H9 (cell line): Measurements from ENCODE around the gene TACC2. TPM values are rescaled to one million over a fixed set of nuclear protein-coding genes. Genes with fewer than 3 reads are reported as not detected.

Experiments
- DNase-seq: peaks from one replicate; pipeline ENCODE4 v3.0.0-alpha.2; 2017
- H2AFZ ChIP-seq: one replicate; pipeline ENCODE4 v1.6.1; 2013; ENCODE audit warnings: mild to moderate bottlenecking, low read length, control low read depth, moderate library complexity
- H2AK5ac ChIP-seq: 2 replicates; pipeline ENCODE4 v1.6.1; 2013; ENCODE audit warnings: low read length, control low read depth, mixed read lengths; ENCODE audit not compliant: insufficient read length
- H2BK120ac ChIP-seq: one replicate; pipeline ENCODE4 v1.6.1; 2013; ENCODE audit warnings: low read depth, mild to moderate bottlenecking, low read length, control low read depth, inconsistent platforms; ENCODE audit not compliant: poor library complexity, severe bottlenecking
- H2BK12ac ChIP-seq: 2 replicates; pipeline ENCODE4 v1.6.1; 2013; ENCODE audit warnings: low read length, control low read depth, mixed read lengths, low read depth; ENCODE audit not compliant: insufficient read length
- H2BK15ac ChIP-seq: 2 replicates; pipeline ENCODE4 v1.6.1; 2013; ENCODE audit warnings: low read depth, low read length, control low read depth
- H2BK20ac ChIP-seq: one replicate; pipeline ENCODE4 v1.6.1; 2013; ENCODE audit warnings: low read depth, mild to moderate bottlenecking, low read length, control low read depth, inconsistent platforms; ENCODE audit not compliant: poor library complexity, severe bottlenecking
- H2BK5ac ChIP-seq: 2 replicates; pipeline ENCODE4 v1.6.1; 2013; ENCODE audit warnings: low read length, control low read depth, mixed read lengths; ENCODE audit not compliant: insufficient read length
- H3K14ac ChIP-seq: 2 replicates; pipeline ENCODE4 v1.6.1; 2013; ENCODE audit warnings: low read length, control low read depth; ENCODE audit not compliant: insufficient read depth
- H3K18ac ChIP-seq: 2 replicates; pipeline ENCODE4 v1.6.1; 2013; ENCODE audit warnings: low read depth, mild to moderate bottlenecking, mixed read lengths, low read length, control low read depth; ENCODE audit not compliant: insufficient read length
- H3K23ac ChIP-seq: 2 replicates; pipeline ENCODE4 v1.6.1; 2013; ENCODE audit warnings: low read length, control low read depth, mixed read lengths, low read depth; ENCODE audit not compliant: insufficient read length
- H3K23me2 ChIP-seq: 2 replicates; pipeline ENCODE4 v1.6.1; 2013; ENCODE audit warnings: low read depth, mild to moderate bottlenecking, mixed read lengths, low read length, control low read depth; ENCODE audit not compliant: insufficient read length, poor library complexity, severe bottlenecking
- H3K27ac ChIP-seq: 2 replicates; pipeline ENCODE4 v1.5.1; 2013; ENCODE audit warnings: low read length, control low read depth, mixed read lengths, low read depth; ENCODE audit not compliant: insufficient read length
- H3K27me3 ChIP-seq: 2 replicates; pipeline ENCODE4 v1.6.1; 2013; ENCODE audit warnings: low read length, control low read depth, inconsistent platforms; ENCODE audit not compliant: insufficient read depth
- H3K4ac ChIP-seq: 2 replicates; pipeline ENCODE4 v1.6.1; 2013; ENCODE audit warnings: low read depth, mild to moderate bottlenecking, control low read depth, inconsistent platforms, low read length, moderate library complexity
- H3K4me1 ChIP-seq: 2 replicates; pipeline ENCODE4 v1.6.1; 2013; ENCODE audit warnings: low read length, control low read depth, inconsistent platforms; ENCODE audit not compliant: insufficient read depth
- H3K4me2 ChIP-seq: 2 replicates; pipeline ENCODE4 v1.6.1; 2013; ENCODE audit warnings: low read length, control low read depth, mixed read lengths; ENCODE audit not compliant: insufficient read length, insufficient read depth
- H3K56ac ChIP-seq: 2 replicates; pipeline ENCODE4 v1.6.1; 2013; ENCODE audit warnings: low read depth, mild to moderate bottlenecking, mixed read lengths, low read length, control low read depth; ENCODE audit not compliant: insufficient read length
- H3K79me1 ChIP-seq: 2 replicates; pipeline ENCODE4 v1.6.1; 2013; ENCODE audit warnings: low read depth, mild to moderate bottlenecking, moderate library complexity, low read length, control low read depth, inconsistent platforms; ENCODE audit not compliant: insufficient read depth, poor library complexity, severe bottlenecking
- H3K79me2 ChIP-seq: 2 replicates; pipeline ENCODE4 v1.6.1; 2013; ENCODE audit warnings: low read length, control low read depth, inconsistent platforms; ENCODE audit not compliant: insufficient read depth
- H3K9ac ChIP-seq: 2 replicates; pipeline ENCODE4 v1.6.1; 2013; ENCODE audit warnings: low read length, control low read depth, mixed read lengths; ENCODE audit not compliant: insufficient read length; ENCODE audit errors: extremely low read depth
- H3K9me3 ChIP-seq: one replicate; pipeline ENCODE4 v1.6.1; 2013; ENCODE audit warnings: low read depth, low read length, inconsistent platforms; ENCODE audit not compliant: control insufficient read depth
- H3T11ph ChIP-seq: one replicate; pipeline ENCODE4 v1.6.1; 2013; ENCODE audit warnings: mild to moderate bottlenecking, low read length, control low read depth, inconsistent platforms
- H4K20me1 ChIP-seq: one replicate; pipeline ENCODE4 v1.6.1; 2013; ENCODE audit not compliant: control insufficient read depth, insufficient read length, insufficient read depth
- H4K5ac ChIP-seq: 2 replicates; pipeline ENCODE4 v1.6.1; 2013; ENCODE audit warnings: low read depth, mild to moderate bottlenecking, mixed read lengths, low read length, control low read depth; ENCODE audit not compliant: insufficient read length
- H4K8ac ChIP-seq: replicated peaks from 2 replicates; pipeline ENCODE4 v1.6.1; 2013; ENCODE audit warnings: low read length, control low read depth, mixed read lengths, low read depth; ENCODE audit not compliant: insufficient read length
- H4K91ac ChIP-seq: 2 replicates; pipeline ENCODE4 v1.6.1; 2013; ENCODE audit warnings: low read depth, mild to moderate bottlenecking, moderate library complexity, mixed read lengths, low read length, control low read depth; ENCODE audit not compliant: insufficient read length
- H3K27ac Mint-ChIP-seq, 3 experiments: 2 replicates in 2 of 3; 3 replicates in 1 of 3; pipeline ENCODE4 v1.8.0; 2020 to 2021; ENCODE audit warnings: mixed read lengths in 3 of 3, mild to moderate bottlenecking in 1 of 3, moderate library complexity in 1 of 3
- H3K27me3 Mint-ChIP-seq: 2 replicates; pipeline ENCODE4 v1.8.0; 2021; ENCODE audit warnings: low read depth, mild to moderate bottlenecking, moderate library complexity, mixed read lengths
- H3K36me3 Mint-ChIP-seq, 3 experiments: 2 replicates in 2 of 3; 3 replicates in 1 of 3; pipeline ENCODE4 v1.8.0; 2020 to 2021; ENCODE audit warnings: low read depth in 3 of 3, mixed read lengths in 3 of 3; ENCODE audit not compliant: insufficient read depth in 1 of 3
- H3K4me1 Mint-ChIP-seq, 2 experiments: 2 replicates each; pipeline ENCODE4 v1.8.0; 2020; ENCODE audit warnings: mixed read lengths in 2 of 2
- H3K4me3 Mint-ChIP-seq, 2 experiments: 2 replicates in 1 of 2; 3 replicates in 1 of 2; pipeline ENCODE4 v1.8.0; 2020 to 2021; ENCODE audit warnings: mild to moderate bottlenecking in 2 of 2, mixed read lengths in 2 of 2, moderate library complexity in 1 of 2
- H3K9me3 Mint-ChIP-seq, 2 experiments: 2 replicates in 1 of 2; 3 replicates in 1 of 2; pipeline ENCODE4 v1.8.0; 2020; ENCODE audit warnings: mild to moderate bottlenecking in 2 of 2, mixed read lengths in 2 of 2, moderate library complexity in 1 of 2
- CTCF ChIP-seq: fragments of 200-600 bp; sonication (generic); conservative IDR thresholded peaks from 3 replicates; pipeline ENCODE4 v1.8.0; 2021; ENCODE audit warnings: antibody characterized with exemption, mild to moderate bottlenecking
- WGBS: extraction: QIAGEN DNeasy Blood & Tissue Kit; methylation state at CpG from one replicate; pipeline ENCODE4 v1.1.7; 2013; ENCODE audit warnings: missing lambda C conversion rate, low lambda C conversion rate, mixed read lengths; ENCODE audit not compliant: insufficient read length; ENCODE audit errors: extremely low coverage; 5-methylcytosine and 5-hydroxymethylcytosine counted together
- total RNA-seq: library from RNA; stranded (reverse); gene quantifications from 2 replicates; pipeline ENCODE4 v1.2.1, GENCODE V29; 2021

The TACC2 gene
- total RNA-seq, 1 experiment from 2014 or later: 58.1 TPM

GRCh38 chr10:122282253-122282671 lies 293.3 kb downstream of the TACC2 start:
- no peak overlapping the region for H4K91ac ChIP-seq
- H3K4me3 Mint-ChIP-seq: no peak overlapping the region
- H2BK5ac ChIP-seq: no peak overlapping the region
- H3K18ac ChIP-seq: no peak overlapping the region
- no peaks in the 10 kb centered on the region for H3K36me3 Mint-ChIP-seq
- H3K9me3 ChIP-seq: no peaks in the 10 kb centered on the region
- H3K27me3 Mint-ChIP-seq: peaks cover 1% of the 10 kb centered on the region; the same call in 1 of the 2 replicates
- H3K23me2 ChIP-seq: no peaks in the 10 kb centered on the region
- no peak overlapping the region for H2AK5ac ChIP-seq
- no peak overlapping the region for H3K4ac ChIP-seq
- H3K4me2 ChIP-seq: no peak overlapping the region
- peaks cover 5% of the 10 kb centered on the region; the same call in 1 of the 2 replicates for H3K4me1 ChIP-seq
- no CpG with 5 or more reads among the region's 9 CpGs for WGBS
- peaks cover 24 to 33% of the 10 kb centered on the region in 2 experiments for H3K4me1 Mint-ChIP-seq
- TF ChIP-seq CTCF: no peak
- H3K56ac ChIP-seq: no peak overlapping the region
- no peaks in the 10 kb centered on the region for H4K20me1 ChIP-seq
- no peak overlapping the region for H3T11ph ChIP-seq
- DNase-seq: no peak
- H2BK15ac ChIP-seq: no peak overlapping the region
- no peaks in the 10 kb centered on the region for H3K9me3 Mint-ChIP-seq
- H2BK20ac ChIP-seq: no peak overlapping the region
- no peak overlapping the region for H2BK120ac ChIP-seq
- no peak overlapping the region for H3K9ac ChIP-seq
- no peaks in the 10 kb centered on the region for H3K27me3 ChIP-seq
- H3K14ac ChIP-seq: no peak overlapping the region
- H3K27ac Mint-ChIP-seq: no peak overlapping the region
- no peak overlapping the region for H3K27ac ChIP-seq
- no peak overlapping the region for H4K5ac ChIP-seq
- H3K79me1 ChIP-seq: no peaks in the 10 kb centered on the region
- no peak overlapping the region for H2AFZ ChIP-seq
- no peaks in the 10 kb centered on the region for H3K79me2 ChIP-seq
- no peak overlapping the region for H2BK12ac ChIP-seq
- H4K8ac ChIP-seq: no peak overlapping the region
- H3K23ac ChIP-seq: no peak overlapping the region
